T47D (cell line): ENCODE measurements around the gene EIF3L.
"Not testable (repeated sequence)": the region's sequence is repeated elsewhere in the genome, so short reads cannot be mapped to it uniquely, and the experiment has no call there.

ENCODE experiments used
- DNase-seq, 2 experiments: peaks; one replicate each; pipeline versions ENCODE4 v3.0.0 to v3.0.0-alpha.2; 2011 to 2012; ENCODE audit warnings: low read depth in 1 of 2, low spot score in 1 of 2
- JUND ChIP-seq: IDR thresholded peaks from 2 replicates; pipeline ENCODE4 v1.6.1; 2012; ENCODE audit warnings: low read depth
- in situ Hi-C: cut with HindIII; loops from 2 replicates; pipeline ENCODE4 v1.10.0; 2016; ENCODE audit warnings: low sequenced_read_pairs, low pct_unique_long_range_greater_than_20kb

Gene EIF3L

DNA sequence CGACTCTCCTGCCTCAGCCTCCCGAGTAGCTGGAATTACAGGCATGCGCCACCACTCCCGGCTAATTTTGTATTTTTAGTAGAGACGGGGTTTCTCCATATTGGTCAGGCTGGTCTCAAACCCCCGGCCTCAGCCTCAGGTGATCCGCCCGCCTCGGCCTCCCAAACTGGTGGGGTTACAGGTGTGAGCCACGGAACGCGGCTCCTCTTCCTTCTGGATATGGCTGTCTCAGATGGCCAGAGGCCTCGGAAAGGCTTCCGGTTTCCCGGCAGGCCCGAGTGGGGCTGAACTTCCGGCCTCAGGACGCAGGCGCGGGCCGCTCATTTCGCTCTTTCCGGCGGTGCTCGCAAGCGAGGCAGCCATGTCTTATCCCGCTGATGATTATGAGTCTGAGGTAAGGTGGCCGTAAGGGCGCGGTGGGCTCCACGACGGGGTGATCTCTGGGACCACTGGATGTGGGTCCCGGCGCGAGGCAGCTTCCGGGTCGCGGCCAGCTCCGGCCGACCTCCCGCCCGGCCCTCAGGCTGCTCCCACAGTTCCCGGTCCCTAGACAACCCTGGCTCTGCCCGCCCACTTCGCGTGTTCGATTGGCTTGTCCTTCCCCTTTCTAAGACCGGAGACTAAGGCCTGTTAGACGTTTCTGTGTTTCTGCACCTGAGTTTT lies at the start of gene EIF3L:
EIF3L (plus strand) TSS at position 331 of the 663 bp plus-strand sequence; CDS start at position 362, 31 bp downstream.
- in situ Hi-C loops = no loop called here
- DNase-seq = peak; percentile 90
- no peak for TF ChIP-seq JUND

DNA sequence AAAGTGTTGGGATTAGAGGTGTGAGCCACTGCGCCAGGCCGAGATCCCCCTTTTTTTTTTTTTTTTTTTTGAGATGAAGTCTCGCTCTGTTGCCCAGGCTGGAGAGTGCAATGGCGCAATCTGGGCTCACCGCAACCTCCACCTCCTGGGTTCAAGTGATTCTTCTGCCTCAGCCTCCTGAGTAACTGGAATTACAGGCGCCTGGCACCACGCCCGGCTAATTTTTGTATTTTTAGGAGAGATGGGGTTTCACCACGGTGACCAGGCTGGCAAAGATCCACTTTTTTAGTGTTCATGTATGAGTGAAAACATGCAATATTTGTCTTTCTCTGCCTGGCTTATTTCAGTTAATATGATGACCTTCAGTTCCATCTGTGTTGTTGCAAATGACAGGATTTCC lies 49.2 kb upstream of the EIF3L start:
- DNase-seq, in situ Hi-C loops: not testable (repeated sequence)

DNA sequence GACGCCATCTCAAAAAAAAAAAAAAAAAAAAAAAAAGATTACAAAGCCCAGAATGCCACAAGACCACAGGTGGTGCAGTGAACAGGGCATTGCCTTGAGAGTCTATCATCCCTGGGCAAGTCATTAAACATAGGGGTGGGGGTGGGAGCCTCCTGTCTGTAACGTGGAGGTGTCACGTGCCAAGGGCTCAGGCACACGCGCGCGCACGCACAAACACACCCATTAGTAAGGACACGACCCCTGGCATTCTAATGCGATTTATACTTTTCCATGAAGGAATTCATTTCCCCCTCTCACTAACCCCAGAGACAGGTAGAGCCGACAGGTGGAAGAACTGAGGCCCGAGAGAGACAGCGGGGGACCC lies 47.3 kb upstream of the EIF3L start:
- no peak for TF ChIP-seq JUND
- DNase-seq = peak in 1 of 2 experiments; percentile 54
- in situ Hi-C loops = no loop called here

DNA sequence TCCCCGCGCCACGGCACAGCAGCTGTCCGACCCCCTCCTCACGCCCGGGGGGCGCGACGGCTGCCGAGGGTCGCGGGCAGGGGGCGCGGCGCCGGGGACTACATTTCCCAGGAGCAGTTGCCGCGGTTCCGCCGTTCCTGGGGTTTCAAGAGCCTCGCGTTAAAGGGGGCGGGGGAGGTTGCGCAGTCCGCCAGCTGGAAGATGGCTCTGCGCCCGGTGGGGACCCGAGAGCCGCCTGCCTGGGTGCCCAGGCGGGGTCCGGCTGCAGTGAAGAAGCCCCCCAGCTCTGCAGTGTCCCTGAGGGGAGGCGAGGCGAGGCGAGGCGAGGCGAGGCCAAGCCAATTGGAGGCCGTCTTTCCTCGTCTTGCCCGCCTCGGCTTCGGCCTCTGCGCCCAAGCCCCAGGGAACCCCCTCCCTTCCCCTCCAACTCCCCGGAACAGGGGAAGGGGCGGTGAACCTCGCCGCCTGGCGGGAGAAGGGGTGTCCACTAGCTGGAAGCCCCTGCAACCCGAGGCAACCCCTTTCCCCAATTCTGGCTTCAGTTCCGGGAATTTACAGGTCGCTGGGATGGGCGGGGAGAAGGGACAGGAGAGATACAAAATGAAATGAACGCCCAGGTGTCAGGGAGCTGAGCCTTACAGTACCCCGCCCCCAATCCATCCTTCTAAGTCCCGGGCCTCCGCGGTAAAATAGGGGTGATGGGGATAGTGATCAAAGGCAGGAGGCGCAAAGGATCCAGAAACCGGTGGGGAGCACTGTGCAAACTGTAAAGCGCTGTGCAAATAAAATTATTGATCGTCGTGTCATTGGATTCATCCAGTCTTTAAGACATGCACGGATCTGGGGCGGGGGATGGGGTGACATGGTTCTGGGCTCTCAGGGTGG lies 46.7 kb upstream of the EIF3L start:
- in situ Hi-C loops = no loop called here
- peak in 1 of 2 experiments; percentile 56 for DNase-seq
- no peak for TF ChIP-seq JUND

DNA sequence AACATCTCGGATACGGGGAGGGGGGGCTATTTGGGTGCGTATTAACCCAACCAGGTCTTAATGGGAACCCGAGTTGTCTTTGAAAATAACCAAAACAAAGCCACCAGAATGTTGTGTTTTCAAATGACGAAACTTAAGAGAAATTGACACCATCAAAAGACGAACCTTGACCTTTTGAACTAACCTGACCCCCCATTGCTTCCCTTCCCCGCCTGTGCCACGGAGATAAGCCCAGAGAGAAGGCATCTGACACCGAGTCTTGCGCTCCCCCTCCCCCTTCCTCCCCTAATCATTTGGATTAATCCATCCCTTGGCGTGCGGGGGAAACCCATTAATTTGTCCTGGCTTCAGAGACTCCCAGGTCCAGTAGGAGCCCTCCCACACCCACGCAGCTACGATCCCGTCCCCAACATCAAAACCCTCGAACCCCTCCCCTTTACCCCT lies 46.0 kb upstream of the EIF3L start:
- TF ChIP-seq JUND = no peak
- no peak for DNase-seq
- in situ Hi-C loops = no loop called here

DNA sequence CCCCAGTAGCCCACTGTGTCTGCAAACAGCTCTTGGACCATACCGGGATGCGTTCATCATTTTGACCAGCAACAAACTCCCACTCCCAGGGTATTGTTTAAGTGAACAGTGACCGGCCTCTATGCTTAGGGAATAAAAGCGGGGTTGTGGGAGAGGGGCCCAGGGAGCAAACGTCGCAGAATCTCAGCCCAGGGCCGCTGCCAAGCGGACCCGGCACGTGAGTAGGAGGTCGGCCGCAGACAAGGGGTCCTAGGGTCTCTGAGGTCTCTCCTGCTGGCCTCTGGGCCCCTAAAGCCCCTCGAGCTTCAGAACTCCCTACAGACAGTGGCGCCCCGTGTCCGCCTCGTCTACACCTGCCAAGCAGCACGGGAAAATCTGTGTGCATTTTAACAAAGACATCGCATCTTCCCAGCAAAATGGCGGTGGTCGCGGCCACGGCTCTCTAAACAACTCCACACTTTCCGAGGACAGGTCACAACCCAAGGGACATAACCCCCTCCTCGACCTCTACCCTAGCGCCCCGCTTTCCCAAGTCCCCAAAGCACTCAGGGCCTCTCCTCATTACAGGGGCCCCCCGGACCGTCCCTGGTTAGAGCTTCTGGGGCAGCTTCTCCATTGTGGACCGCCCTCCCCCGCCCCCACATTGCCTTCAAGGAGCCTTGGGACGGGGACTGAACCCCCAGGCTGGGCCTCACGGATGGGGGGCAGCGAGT lies 45.4 kb upstream of the EIF3L start:
- in situ Hi-C loops = no loop called here
- no peak for TF ChIP-seq JUND
- DNase-seq = no peak

DNA sequence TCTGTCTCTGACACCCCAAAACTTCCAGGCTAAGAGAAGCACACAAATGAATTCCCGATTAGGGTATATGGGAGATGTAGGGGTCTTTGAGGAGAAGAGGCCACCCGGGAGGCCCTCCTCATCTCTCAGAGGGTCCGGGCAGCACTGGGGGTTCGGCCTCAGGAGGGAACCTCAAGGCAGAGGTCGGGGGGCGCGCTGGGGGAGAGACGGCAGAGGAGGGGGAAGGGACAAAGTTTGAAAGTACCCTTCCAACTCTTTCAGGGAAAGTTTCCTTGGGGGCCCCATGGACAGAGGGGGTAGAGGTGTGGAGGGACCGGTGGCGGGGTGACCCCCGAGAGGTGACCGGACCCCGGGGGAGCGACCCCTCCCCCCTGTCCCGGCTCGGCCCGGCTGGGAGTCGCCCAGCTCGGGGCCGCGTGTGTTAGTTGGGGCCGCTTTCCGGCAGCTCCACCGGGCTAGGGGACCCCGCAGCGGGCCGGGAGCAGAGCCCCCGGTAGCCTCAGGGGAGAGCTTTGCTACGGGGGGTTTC lies 44.8 kb upstream of the EIF3L start:
- TF ChIP-seq JUND = no peak
- in situ Hi-C loops = no loop called here
- no peak for DNase-seq

DNA sequence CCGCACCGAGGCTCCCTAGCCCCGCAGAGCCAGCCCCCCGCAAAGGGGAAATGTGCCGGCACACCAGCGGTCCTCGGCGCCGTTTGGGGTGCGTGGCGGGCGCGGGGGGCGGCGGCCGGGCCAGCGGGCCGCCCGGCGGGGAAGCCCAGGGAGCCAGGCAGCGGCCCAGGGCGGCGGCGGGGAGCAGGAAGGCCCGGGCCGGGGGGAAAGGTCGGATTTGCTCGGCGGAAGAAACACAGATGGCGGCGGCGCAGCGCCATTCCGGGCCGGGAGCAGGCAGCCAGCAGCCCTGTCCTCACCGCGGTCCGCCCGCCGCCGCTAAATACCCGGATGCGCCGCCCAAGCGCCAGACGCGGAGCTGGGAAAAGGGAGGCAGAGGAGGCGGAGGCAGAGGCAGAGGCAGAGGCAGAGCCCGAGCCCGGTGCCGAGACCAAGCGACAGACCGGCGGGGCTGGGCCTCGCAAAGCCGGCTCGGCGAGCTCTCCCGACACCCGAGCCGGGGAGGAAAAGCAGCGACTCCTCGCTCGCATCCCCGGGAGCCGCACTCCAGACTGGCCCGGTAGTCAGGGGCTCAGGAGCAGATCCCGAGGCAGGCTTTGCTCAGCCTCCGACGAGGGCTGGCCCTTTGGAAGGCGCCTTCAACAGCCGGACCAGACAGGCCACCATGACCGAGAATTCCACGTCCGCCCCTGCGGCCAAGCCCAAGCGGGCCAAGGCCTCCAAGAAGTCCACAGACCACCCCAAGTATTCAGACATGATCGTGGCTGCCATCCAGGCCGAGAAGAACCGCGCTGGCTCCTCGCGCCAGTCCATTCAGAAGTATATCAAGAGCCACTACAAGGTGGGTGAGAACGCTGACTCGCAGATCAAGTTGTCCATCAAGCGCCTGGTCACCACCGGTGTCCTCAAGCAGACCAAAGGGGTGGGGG lies 44.1 kb upstream of the EIF3L start:
- in situ Hi-C loops = no loop called here
- TF ChIP-seq JUND = no peak
- DNase-seq = peak; percentile 77 to 91

DNA sequence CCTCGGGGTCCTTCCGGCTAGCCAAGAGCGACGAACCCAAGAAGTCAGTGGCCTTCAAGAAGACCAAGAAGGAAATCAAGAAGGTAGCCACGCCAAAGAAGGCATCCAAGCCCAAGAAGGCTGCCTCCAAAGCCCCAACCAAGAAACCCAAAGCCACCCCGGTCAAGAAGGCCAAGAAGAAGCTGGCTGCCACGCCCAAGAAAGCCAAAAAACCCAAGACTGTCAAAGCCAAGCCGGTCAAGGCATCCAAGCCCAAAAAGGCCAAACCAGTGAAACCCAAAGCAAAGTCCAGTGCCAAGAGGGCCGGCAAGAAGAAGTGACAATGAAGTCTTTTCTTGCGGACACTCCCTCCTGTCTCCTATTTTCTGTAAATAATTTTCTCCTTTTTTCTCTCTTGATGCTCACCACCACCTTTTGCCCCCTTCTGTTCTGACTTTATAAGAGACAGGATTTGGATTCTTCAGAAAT lies 43.4 kb upstream of the EIF3L start:
- in situ Hi-C loops = no loop called here
- no peak for DNase-seq
- TF ChIP-seq JUND = no peak

DNA sequence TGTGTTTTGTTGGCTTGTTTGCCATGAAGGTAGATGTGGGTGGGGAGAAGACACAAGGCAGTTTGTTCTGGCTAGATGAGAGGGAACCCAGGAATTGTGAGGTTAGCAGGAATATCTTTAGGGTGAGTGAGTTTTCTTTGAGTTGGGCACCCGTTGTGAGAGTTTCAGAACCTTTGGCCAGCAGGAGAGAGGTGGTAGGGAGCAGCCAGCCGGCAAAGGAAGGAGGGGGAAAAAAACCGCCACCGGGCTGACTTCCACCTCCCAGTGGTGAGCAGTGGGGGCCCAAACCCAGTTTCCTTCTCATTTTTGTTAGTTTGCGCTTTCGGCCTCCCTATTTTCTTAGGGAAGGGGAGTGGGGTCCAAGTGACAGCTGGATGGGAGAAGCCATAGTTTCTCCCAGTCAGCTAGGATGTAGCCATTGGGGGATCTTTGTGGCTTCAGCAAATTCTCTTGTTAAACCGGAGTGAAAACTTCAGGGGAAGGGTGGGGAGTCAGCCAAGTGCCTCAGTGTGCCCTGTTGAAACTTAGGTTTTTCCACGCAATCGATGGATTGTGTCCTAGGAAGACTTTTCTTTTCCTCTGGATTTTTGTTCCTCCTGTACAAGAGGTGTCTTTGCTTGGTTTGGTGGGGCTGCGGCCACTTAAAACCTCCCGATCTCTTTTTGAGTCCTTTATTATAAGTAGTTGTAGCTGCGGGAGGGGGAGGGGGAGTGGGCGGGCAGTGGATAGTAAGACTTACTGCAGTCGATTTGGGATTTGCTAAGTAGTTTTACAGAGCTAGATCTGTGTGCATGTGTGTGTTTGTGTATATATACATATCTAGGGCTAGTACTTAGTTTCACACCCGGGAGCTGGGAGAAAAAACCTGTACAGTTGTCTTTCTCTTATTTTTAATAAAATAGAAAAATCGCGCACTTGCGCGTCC lies 42.5 kb upstream of the EIF3L start:
- DNase-seq = peak in 1 of 2 experiments; percentile 35
- in situ Hi-C loops = no loop called here
- no peak for TF ChIP-seq JUND
